HUES64 (cell line): ENCODE results near the gene RNF114.
"Not testable (repeated sequence)": the region's sequence is repeated elsewhere in the genome, so short reads cannot be mapped to it uniquely, and the experiment has no call there.

ENCODE experiments used
- H3K27ac ChIP-seq: 2 replicates; pipeline ENCODE4 v1.7.0; 2013; ENCODE audit warnings: low read depth, low read length, inconsistent platforms
- H3K27me3 ChIP-seq: 2 replicates; pipeline ENCODE4 v1.6.1; 2013; ENCODE audit warnings: mild to moderate bottlenecking, low read length; ENCODE audit not compliant: insufficient read depth
- H3K36me3 ChIP-seq: 2 replicates; pipeline ENCODE4 v1.6.1; 2013; ENCODE audit warnings: mild to moderate bottlenecking, low read length; ENCODE audit not compliant: insufficient read depth
- H3K4me1 ChIP-seq: 2 replicates; pipeline ENCODE4 v1.6.1; 2013; ENCODE audit warnings: mild to moderate bottlenecking, low read length, moderate library complexity; ENCODE audit not compliant: insufficient read depth
- H3K4me3 ChIP-seq: 2 replicates; pipeline ENCODE4 v1.5.1; 2013; ENCODE audit warnings: mild to moderate bottlenecking, low read length, moderate library complexity
- H3K9ac ChIP-seq: 2 replicates; pipeline ENCODE4 v1.6.1; 2013; ENCODE audit warnings: mild to moderate bottlenecking, low read depth, low read length
- H3K9me3 ChIP-seq: 2 replicates; pipeline ENCODE4 v1.6.1; 2013; ENCODE audit warnings: low read depth, low read length; ENCODE audit not compliant: insufficient read depth
- WGBS: fragments of 150-250, 120-280 bp; methylation state at CpG from one replicate; pipeline ENCODE4 v1.1.7; 2013; ENCODE audit warnings: missing lambda C conversion rate; 5-methylcytosine and 5-hydroxymethylcytosine counted together

The RNF114 gene

GRCh38 chr20:49995586-49995985 is 59.4 kb downstream of the RNF114 start:
- no peak overlapping the region for H3K27ac ChIP-seq
- no peaks in the 10 kb centered on the region for H3K27me3 ChIP-seq
- H3K4me3 ChIP-seq = no peak overlapping the region
- no peak overlapping the region for H3K9ac ChIP-seq
- H3K36me3 ChIP-seq = no peaks in the 10 kb centered on the region
- no peaks in the 10 kb centered on the region for H3K9me3 ChIP-seq
- 92% methylated on average over 2 of the region's 3 CpGs for WGBS
- peaks cover 6% of the 10 kb centered on the region; the same call in 1 of the 2 replicates for H3K4me1 ChIP-seq

- not testable (repeated sequence) for H3K9me3 ChIP-seq, H3K4me1 ChIP-seq, H3K9ac ChIP-seq, H3K36me3 ChIP-seq, H3K27ac ChIP-seq, H3K27me3 ChIP-seq, H3K4me3 ChIP-seq
- 92% methylated on average over 14 of the region's 15 CpGs for WGBS
These were observed 62.4 kb downstream of the RNF114 start for GRCh38 chr20:49998478-49999188.

- no peak overlapping the region for H3K9ac ChIP-seq
- H3K27ac ChIP-seq = no peak overlapping the region
- H3K9me3 ChIP-seq = no peaks in the 10 kb centered on the region
- no peaks in the 10 kb centered on the region for H3K4me1 ChIP-seq
- WGBS = 87% methylated on average over 7 of the region's 7 CpGs
- H3K36me3 ChIP-seq = no peaks in the 10 kb centered on the region
- no peak overlapping the region for H3K4me3 ChIP-seq
- H3K27me3 ChIP-seq = no peaks in the 10 kb centered on the region
These were observed 63.1 kb downstream of the RNF114 start for GRCh38 chr20:49999329-49999728.

- not testable (repeated sequence) for H3K27ac ChIP-seq, H3K9ac ChIP-seq, H3K36me3 ChIP-seq, H3K9me3 ChIP-seq, H3K27me3 ChIP-seq, H3K4me1 ChIP-seq, H3K4me3 ChIP-seq
- 90% methylated on average over 14 of the region's 14 CpGs for WGBS
These were observed 64.5 kb downstream of the RNF114 start for GRCh38 chr20:50000548-50001222.

- Histone ChIP-seq H3K4me3 (no peak overlapping the region), H3K9me3 (no peaks in the 10 kb centered on the region), H3K4me1 (no peaks in the 10 kb centered on the region), H3K27ac (no peak overlapping the region), H3K27me3 (no peaks in the 10 kb centered on the region), H3K9ac (no peak overlapping the region), H3K36me3 (no peaks in the 10 kb centered on the region)
- WGBS = 94% methylated on average over 9 of the region's 9 CpGs
These were observed 65.7 kb downstream of the RNF114 start for GRCh38 chr20:50001784-50002311.

GRCh38 chr20:50003253-50003656 is 67.1 kb downstream of the RNF114 start:
- WGBS = 95% methylated on average over 4 of the region's 4 CpGs
- Histone ChIP-seq H3K27me3 (no peaks in the 10 kb centered on the region), H3K27ac (no peak overlapping the region), H3K36me3 (no peaks in the 10 kb centered on the region), H3K4me3 (no peak overlapping the region), H3K9me3 (no peaks in the 10 kb centered on the region), H3K9ac (no peak overlapping the region), H3K4me1 (no peaks in the 10 kb centered on the region)
